GM20431 (cell line): ENCODE measurements around the gene SHANK1.
"Not testable (repeated sequence)": the region's sequence is repeated elsewhere in the genome, so short reads cannot be mapped to it uniquely, and the experiment has no call there.

Source experiments
- in situ Hi-C: fragments of 300-500 bp; cut with MseI, MboI; formaldehyde crosslinking; loops from one replicate; pipeline ENCODE4 v1.15.0; 2020; ENCODE audit warnings: low sequenced_read_pairs; ENCODE audit not compliant: unreplicated experiment

SHANK1 gene

GRCh38 chr19:50646074-50646807 lies 73.4 kb downstream of the SHANK1 start:
- in situ Hi-C loops = no loop called here

GRCh38 chr19:50645107-50645506 lies 74.5 kb downstream of the SHANK1 start:
- in situ Hi-C loops = no loop called here

GRCh38 chr19:50644315-50644915 lies 75.2 kb downstream of the SHANK1 start:
- in situ Hi-C loops = no loop called here

- in situ Hi-C loops = no loop called here
Observed at GRCh38 chr19:50640368-50640767, 79.2 kb downstream of the SHANK1 start.

- in situ Hi-C loops = no loop called here
Observed at GRCh38 chr19:50639121-50640112, 80.2 kb downstream of the SHANK1 start, which contains the start of gene SYT3. Gene SYT3 (minus strand): TSS chr19:50639881. CDS start chr19:50637411, 2,470 bp downstream.

- in situ Hi-C loops = no loop called here
Observed at GRCh38 chr19:50638600-50638999, 81.0 kb downstream of the SHANK1 start.

- in situ Hi-C loops = no loop called here
Observed at GRCh38 chr19:50636317-50637085, 83.1 kb downstream of the SHANK1 start.

- in situ Hi-C loops = no loop called here
Observed at GRCh38 chr19:50633973-50634372, 85.6 kb downstream of the SHANK1 start.

- in situ Hi-C loops = no loop called here
Observed at GRCh38 chr19:50633359-50633758, 86.2 kb downstream of the SHANK1 start.

GRCh38 chr19:50632151-50632835 lies 87.3 kb downstream of the SHANK1 start:
- in situ Hi-C loops = no loop called here

- in situ Hi-C loops = no loop called here
Observed at GRCh38 chr19:50629801-50630200, 89.8 kb downstream of the SHANK1 start.

GRCh38 chr19:50629194-50629593 lies 90.4 kb downstream of the SHANK1 start:
- in situ Hi-C loops = no loop called here

- in situ Hi-C loops = no loop called here
Observed at GRCh38 chr19:50628551-50628950, 91.1 kb downstream of the SHANK1 start.

GRCh38 chr19:50628146-50628545 lies 91.5 kb downstream of the SHANK1 start:
- in situ Hi-C loops = no loop called here

- in situ Hi-C loops = no loop called here
Observed at GRCh38 chr19:50626795-50627194, 92.8 kb downstream of the SHANK1 start.

- in situ Hi-C loops = no loop called here
Observed at GRCh38 chr19:50626011-50626410, 93.6 kb downstream of the SHANK1 start.

- in situ Hi-C loops = no loop called here
Observed at GRCh38 chr19:50624949-50625600, 94.5 kb downstream of the SHANK1 start.

- in situ Hi-C loops = not testable (repeated sequence)
Observed at GRCh38 chr19:50620394-50620906, 99.2 kb downstream of the SHANK1 start.

GRCh38 chr19:50619184-50619583 lies 100.4 kb downstream of the SHANK1 start:
- in situ Hi-C loops = not testable (repeated sequence)
